ENCODE data around the gene ABCA10. TPM values are rescaled to one million over a fixed set of nuclear protein-coding genes. Genes with fewer than 3 reads are reported as not detected.

ABCA10 gene
- total RNA-seq, 6 donors from 2014 or later = 1.8 to 29.3 (median 5.1) TPM

DNA sequence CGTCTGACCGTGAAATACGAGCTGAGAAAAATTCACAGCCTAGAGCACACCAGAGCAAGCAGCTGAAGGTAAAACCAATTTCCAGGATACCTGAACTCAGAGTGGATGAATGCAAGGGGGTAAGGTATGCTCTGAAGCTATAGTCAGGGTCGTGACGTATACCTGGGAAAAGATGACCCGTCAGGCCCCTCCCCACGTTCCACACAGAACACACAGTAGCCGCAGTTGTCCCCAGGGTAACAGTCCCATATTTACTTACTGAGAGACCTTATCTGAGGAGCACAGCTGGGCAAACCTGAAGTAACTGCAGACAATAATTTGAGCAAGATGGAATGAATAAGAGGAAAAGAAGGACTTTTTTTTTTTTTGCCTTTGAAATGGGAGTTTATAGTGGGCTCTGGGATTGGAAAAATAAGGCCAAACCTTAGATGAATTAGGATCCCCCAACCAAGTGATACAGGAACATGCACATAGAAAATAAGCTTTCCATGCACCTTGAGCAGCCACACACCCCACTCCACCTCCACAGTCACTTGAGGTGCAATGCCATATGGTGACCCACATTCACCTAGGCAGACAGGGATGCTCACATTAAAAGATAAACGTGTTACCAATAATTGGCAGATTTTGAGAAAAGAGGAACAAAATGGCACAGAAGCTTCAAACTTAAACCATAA is 124.9 kb downstream of the ABCA10 start:
- Histone ChIP-seq H3K4me3 (no peak overlapping the region), H3K27ac (no peak overlapping the region), H3K36me3 (no peaks in the 10 kb centered on the region), H3K4me1 (no peaks in the 10 kb centered on the region), H3K27me3 (no peaks in the 10 kb centered on the region), H3K9me3 (no peaks in the 10 kb centered on the region)
- WGBS, 2 donors = 81 to 88% methylated on average over 9 of the region's 9 CpGs
- ATAC-seq (ENCODE audit: low FRiP score in 2 of 2) (no peak), DNase-seq (no peak)
- TF ChIP-seq POLR2A (IDR thresholded peaks at IDR 0.05) = no peak
- no peak for TF ChIP-seq POLR2AphosphoS5 (IDR thresholded peaks at IDR 0.05)
- TF ChIP-seq EP300 (IDR thresholded peaks at IDR 0.05) = no peak
- TF ChIP-seq, protein P1, sequence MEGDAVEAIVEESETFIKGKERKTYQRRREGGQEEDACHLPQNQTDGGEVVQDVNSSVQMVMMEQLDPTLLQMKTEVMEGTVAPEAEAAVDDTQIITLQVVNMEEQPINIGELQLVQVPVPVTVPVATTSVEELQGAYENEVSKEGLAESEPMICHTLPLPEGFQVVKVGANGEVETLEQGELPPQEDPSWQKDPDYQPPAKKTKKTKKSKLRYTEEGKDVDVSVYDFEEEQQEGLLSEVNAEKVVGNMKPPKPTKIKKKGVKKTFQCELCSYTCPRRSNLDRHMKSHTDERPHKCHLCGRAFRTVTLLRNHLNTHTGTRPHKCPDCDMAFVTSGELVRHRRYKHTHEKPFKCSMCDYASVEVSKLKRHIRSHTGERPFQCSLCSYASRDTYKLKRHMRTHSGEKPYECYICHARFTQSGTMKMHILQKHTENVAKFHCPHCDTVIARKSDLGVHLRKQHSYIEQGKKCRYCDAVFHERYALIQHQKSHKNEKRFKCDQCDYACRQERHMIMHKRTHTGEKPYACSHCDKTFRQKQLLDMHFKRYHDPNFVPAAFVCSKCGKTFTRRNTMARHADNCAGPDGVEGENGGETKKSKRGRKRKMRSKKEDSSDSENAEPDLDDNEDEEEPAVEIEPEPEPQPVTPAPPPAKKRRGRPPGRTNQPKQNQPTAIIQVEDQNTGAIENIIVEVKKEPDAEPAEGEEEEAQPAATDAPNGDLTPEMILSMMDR (IDR thresholded peaks at IDR 0.05) = no peak

GRCh38 chr17:69098625-69099024 is 130.0 kb downstream of the ABCA10 start:
- no peaks in the 10 kb centered on the region for H3K4me1 ChIP-seq
- WGBS, 2 donors = 73 to 76% methylated on average over 4 of the region's 4 CpGs
- ATAC-seq (ENCODE audit: low FRiP score in 2 of 2) = no peak
- no peaks in the 10 kb centered on the region for H3K27me3 ChIP-seq
- no peak for DNase-seq
- H3K4me3 ChIP-seq = no peak overlapping the region
- no peaks in the 10 kb centered on the region for H3K36me3 ChIP-seq
- TF ChIP-seq EP300 (IDR thresholded peaks at IDR 0.05) (no peak), POLR2A (IDR thresholded peaks at IDR 0.05) (no peak), POLR2AphosphoS5 (IDR thresholded peaks at IDR 0.05) (no peak)
- TF ChIP-seq, protein P1 (IDR thresholded peaks at IDR 0.05) = no peak
- no peaks in the 10 kb centered on the region for H3K9me3 ChIP-seq
- H3K27ac ChIP-seq = no peak overlapping the region

Small RNA genes within 50 kb of the gene (small RNA-seq; reads per million reads assigned to genes)
- 0 reads per million in 4 donors for gene MIR4524B

Other genes with a start within 250 kb of the ABCA10 start
- gene ABCA9, start 167.9 kb downstream of the ABCA10 start, total RNA-seq = 10 to 100 TPM in 3 of 6 donors, 1 to 10 TPM in 3; 3.8 to 46.1 (median 9.8) TPM
- 100 to 1,000 TPM in 1 of 6 donors, 10 to 100 TPM in 5; 17.6 to 176 (median 44.3) TPM for gene ABCA6, start 86.9 kb downstream of the ABCA10 start, total RNA-seq
- gene ABCA5, start 98.3 kb upstream of the ABCA10 start, total RNA-seq = 10 to 100 TPM; 10.5 to 62.4 (median 23.1) TPM
- 10 to 100 TPM in 1 of 6 donors, 1 to 10 TPM in 4, under 1 TPM in 1; 0.33 to 16.8 (median 5.9) TPM for gene MAP2K6, start 185.9 kb upstream of the ABCA10 start, total RNA-seq